Measurements from ENCODE around the gene TRIM10.
"Not testable (repeated sequence)": the region's sequence is repeated elsewhere in the genome, so short reads cannot be mapped to it uniquely, and the experiment has no call there.

The TRIM10 gene

GRCh38 chr6:30154061-30154460 lies 7.0 kb downstream of the TRIM10 start:
- no peak for DNase-seq (ENCODE audit: low read depth in 2 of 2)

GRCh38 chr6:30152910-30153610 lies 8.0 kb downstream of the TRIM10 start:
- no peak for DNase-seq (ENCODE audit: low read depth in 2 of 2)

- no peak for DNase-seq (ENCODE audit: low read depth in 2 of 2)
These were observed 8.9 kb downstream of the TRIM10 start for GRCh38 chr6:30152016-30152673.

GRCh38 chr6:30151580-30151979 lies 9.4 kb downstream of the TRIM10 start:
- DNase-seq (ENCODE audit: low read depth in 2 of 2): no peak

GRCh38 chr6:30150671-30151395 lies 10.2 kb downstream of the TRIM10 start:
- no peak for DNase-seq (ENCODE audit: low read depth in 2 of 2)

- DNase-seq (ENCODE audit: low read depth in 2 of 2): no peak
These were observed 11.0 kb downstream of the TRIM10 start for GRCh38 chr6:30149858-30150550.

- no peak for DNase-seq (ENCODE audit: low read depth in 2 of 2)
These were observed 11.8 kb downstream of the TRIM10 start for GRCh38 chr6:30149234-30149633.

GRCh38 chr6:30147096-30147495 lies 13.9 kb downstream of the TRIM10 start:
- DNase-seq (ENCODE audit: low read depth in 2 of 2): no peak

GRCh38 chr6:30145818-30146217 lies 15.2 kb downstream of the TRIM10 start:
- DNase-seq (ENCODE audit: low read depth in 2 of 2): no peak

- no peak for DNase-seq (ENCODE audit: low read depth in 2 of 2)
These were observed 16.2 kb downstream of the TRIM10 start for GRCh38 chr6:30144811-30145210.

- no peak for DNase-seq (ENCODE audit: low read depth in 2 of 2)
These were observed 17.2 kb downstream of the TRIM10 start for GRCh38 chr6:30143780-30144179.

GRCh38 chr6:30142665-30143064 lies 18.3 kb downstream of the TRIM10 start:
- no peak for DNase-seq (ENCODE audit: low read depth in 2 of 2)

GRCh38 chr6:30140240-30140639 lies 20.8 kb downstream of the TRIM10 start:
- DNase-seq (ENCODE audit: low read depth in 2 of 2): not testable (repeated sequence)

- no peak for DNase-seq (ENCODE audit: low read depth in 2 of 2)
These were observed 24.3 kb downstream of the TRIM10 start for GRCh38 chr6:30136570-30137286.

GRCh38 chr6:30135757-30136156 lies 25.3 kb downstream of the TRIM10 start, which contains the start of gene TRIM40:
TSS of gene TRIM40 (plus strand) at chr6:30136140. CDS start at chr6:30137037, 897 bp downstream.
- no peak for DNase-seq (ENCODE audit: low read depth in 2 of 2)

GRCh38 chr6:30135147-30135546 lies 25.9 kb downstream of the TRIM10 start:
- DNase-seq (ENCODE audit: low read depth in 2 of 2): no peak

- no peak for DNase-seq (ENCODE audit: low read depth in 2 of 2)
These were observed 29.0 kb downstream of the TRIM10 start for GRCh38 chr6:30131947-30132497.

GRCh38 chr6:30130887-30131862 lies 29.8 kb downstream of the TRIM10 start:
- peak; percentile 40 to 55 for DNase-seq (ENCODE audit: low read depth in 2 of 2)

- no peak for DNase-seq (ENCODE audit: low read depth in 2 of 2)
These were observed 30.8 kb downstream of the TRIM10 start for GRCh38 chr6:30130179-30130679.
